OCI-LY3 (cell line): ENCODE data around the gene NUBP2.

Experiments
- H2AFZ ChIP-seq: fragments of 200-600, 300-600 bp; shearing (Covaris generic); 2 replicates; pipeline ENCODE4 v1.6.0; 2014; ENCODE audit warnings: antibody characterized with exemption, low read depth, low read length
- H3K27ac ChIP-seq: fragments of 200-600, 300-600 bp; sonication (generic); 2 replicates; pipeline ENCODE4 v1.5.1; 2014; ENCODE audit warnings: mild to moderate bottlenecking, low read length, moderate library complexity, mixed read lengths
- H3K27me3 ChIP-seq: fragments of 200-600, 300-600 bp; sonication (generic); 2 replicates; pipeline ENCODE4 v1.6.1; 2014; ENCODE audit warnings: low read depth, low read length, mixed read lengths
- H3K36me3 ChIP-seq: fragments of 200-600, 300-600 bp; sonication (generic); replicated peaks from 2 replicates; pipeline ENCODE3; 2014; ENCODE audit warnings: low read depth, low read length, mixed read lengths
- H3K4me1 ChIP-seq: fragments of 300-600, 200-600 bp; sonication (generic); 2 replicates; pipeline ENCODE4 v1.6.1; 2014; ENCODE audit warnings: low read length, mixed read lengths
- H3K4me2 ChIP-seq: fragments of 200-600, 300-600 bp; sonication (generic); 2 replicates; pipeline ENCODE4 v1.6.1; 2014; ENCODE audit warnings: low read length, mixed read lengths
- H3K4me3 ChIP-seq: fragments of 300-600, 200-600 bp; sonication (generic); 2 replicates; pipeline ENCODE4 v1.5.1; 2014; ENCODE audit warnings: antibody characterized with exemption, mild to moderate bottlenecking, low read length, moderate library complexity
- H3K79me2 ChIP-seq: fragments of 300-600, 200-600 bp; shearing (Covaris generic); 2 replicates; pipeline ENCODE4 v1.6.1; 2014; ENCODE audit warnings: mild to moderate bottlenecking, low read length, mixed read lengths
- H3K9ac ChIP-seq: fragments of 300-600, 200-600 bp; shearing (Covaris generic); 2 replicates; pipeline ENCODE4 v1.6.0; 2014; ENCODE audit warnings: mild to moderate bottlenecking, low read length, moderate library complexity
- H3K9me3 ChIP-seq: fragments of 200-600, 300-600 bp; shearing (Covaris generic); 2 replicates; pipeline ENCODE4 v1.6.1; 2014; ENCODE audit warnings: low read length, mixed read lengths; ENCODE audit not compliant: insufficient read depth
- H4K20me1 ChIP-seq: fragments of 200-600, 300-600 bp; sonication (generic); 2 replicates; pipeline ENCODE4 v1.6.1; 2016; ENCODE audit warnings: low read length, mixed read lengths; ENCODE audit not compliant: insufficient read depth
- CTCF ChIP-seq: fragments of 200-600, 300-600 bp; sonication (generic); IDR thresholded peaks from 2 replicates; pipeline ENCODE4 v1.5.1; 2014; ENCODE audit warnings: antibody characterized with exemption, low read length, low read depth
- EZH2phosphoT487 ChIP-seq: fragments of 200-600 bp; shearing (Covaris generic); IDR thresholded peaks from 2 replicates; pipeline ENCODE4 v1.6.1; 2018; ENCODE audit warnings: antibody characterized with exemption, mixed run types, low read depth

Gene NUBP2

GRCh38 chr16:1787322-1788094 is 4.7 kb downstream of the NUBP2 start:
- Histone ChIP-seq H3K9me3 (no peaks in the 10 kb centered on the region), H4K20me1 (no peaks in the 10 kb centered on the region), H3K9ac (no peak overlapping the region), H2AFZ (no peak overlapping the region), H3K27ac (no peak overlapping the region), H3K4me2 (no peak overlapping the region), H3K79me2 (peaks cover 48% of the 10 kb centered on the region), H3K4me3 (no peak overlapping the region), H3K36me3 (no peaks in the 10 kb centered on the region), H3K4me1 (peaks cover 5% of the 10 kb centered on the region; the same call in 1 of the 2 replicates), H3K27me3 (no peaks in the 10 kb centered on the region)
- no peak for TF ChIP-seq EZH2phosphoT487
- TF ChIP-seq CTCF, result no peak

GRCh38 chr16:1788095-1788707 is 5.4 kb downstream of the NUBP2 start:
- Histone ChIP-seq H4K20me1 (no peaks in the 10 kb centered on the region), H3K36me3 (no peaks in the 10 kb centered on the region)
- no peak for TF ChIP-seq EZH2phosphoT487
- no peak for TF ChIP-seq CTCF

GRCh38 chr16:1788708-1789100 is 5.9 kb downstream of the NUBP2 start:
- H3K27ac ChIP-seq, result no peak overlapping the region

More at GRCh38 chr16:1788095-1788707, 5.4 kb downstream of the NUBP2 start:
- H3K4me1 ChIP-seq, result peaks cover 5% of the 10 kb centered on the region; the same call in 1 of the 2 replicates
- no peak overlapping the region for H3K9ac ChIP-seq
- peaks cover 45% of the 10 kb centered on the region for H3K79me2 ChIP-seq
- H3K4me3 ChIP-seq, result no peak overlapping the region
- no peak overlapping the region for H3K27ac ChIP-seq
- no peak overlapping the region for H2AFZ ChIP-seq
- H3K27me3 ChIP-seq, result no peaks in the 10 kb centered on the region
- H3K9me3 ChIP-seq, result no peaks in the 10 kb centered on the region
- H3K4me2 ChIP-seq, result no peak overlapping the region

More at GRCh38 chr16:1788708-1789100, 5.9 kb downstream of the NUBP2 start:
- Histone ChIP-seq H3K4me2 (no peak overlapping the region), H4K20me1 (no peaks in the 10 kb centered on the region), H2AFZ (no peak overlapping the region), H3K36me3 (no peaks in the 10 kb centered on the region), H3K4me1 (peaks cover 5% of the 10 kb centered on the region; the same call in 1 of the 2 replicates), H3K79me2 (peaks cover 40% of the 10 kb centered on the region), H3K4me3 (no peak overlapping the region), H3K27me3 (no peaks in the 10 kb centered on the region), H3K9me3 (no peaks in the 10 kb centered on the region), H3K9ac (no peak overlapping the region)
- TF ChIP-seq CTCF, result no peak
- TF ChIP-seq EZH2phosphoT487, result no peak
